B cell (primary cell): ENCODE data around the gene SLC43A3. TPM values are rescaled to one million over a fixed set of nuclear protein-coding genes. Genes with fewer than 3 reads are reported as not detected.

Experiments used
- ATAC-seq: fragments of 200-7000 bp; cut with Tn5 transposase; one replicate; pipeline ENCODE4 v1.10.0; 2021; ENCODE audit warnings: low read depth, mild to moderate bottlenecking, moderate number of reproducible peaks, moderate library complexity
- CTCF ChIA-PET: fragments of 350-600 bp; sonication (Branson Sonifier 250); formaldehyde crosslinking; loops from one replicate; lab custom pipeline; 2021; ENCODE audit warnings: antibody characterized with exemption, inconsistent platforms; lab: Charles Lee
- POLR2A ChIA-PET: fragments of 350-600 bp; sonication (Branson Sonifier 250); formaldehyde crosslinking; loops from one replicate; lab custom pipeline; 2021; ENCODE audit warnings: antibody characterized with exemption; lab: Charles Lee
- DNase-seq: peaks from one replicate; pipeline ENCODE4 v3.0.0; 2013
- H2AFZ ChIP-seq: 2 replicates; pipeline ENCODE4 v1.6.1; 2012; ENCODE audit warnings: mild to moderate bottlenecking, low read depth, low read length; ENCODE audit not compliant: insufficient read depth, poor library complexity, severe bottlenecking
- H3K27ac ChIP-seq, 2 donors: 1 replicate in 1 of 2; 2 replicates in 1 of 2; pipeline ENCODE4 v1.5.1; 2012 to 2013; ENCODE audit warnings: low read length in 2 of 2, mild to moderate bottlenecking in 2 of 2, moderate library complexity in 1 of 2
- H3K27me3 ChIP-seq, 4 experiments: fragments of 200-600 bp in 1 of 4; sonication (generic) in 1 of 4; replicated peaks in 1 of 4; 1 replicate in 2 of 4; 2 replicates in 2 of 4; pipeline versions ENCODE4 v1.6.1 to v1.7.0; 2013 to 2016; ENCODE audit warnings: low read length in 3 of 4, mild to moderate bottlenecking in 2 of 4, mixed read lengths in 1 of 4, moderate library complexity in 1 of 4; ENCODE audit not compliant: insufficient read depth in 4 of 4, control insufficient read depth in 3 of 4; ENCODE audit errors: control extremely low read depth in 1 of 4
- H3K36me3 ChIP-seq, 2 experiments: replicated peaks in 1 of 2; 1 replicate in 1 of 2; 2 replicates in 1 of 2; pipeline versions ENCODE4 v1.6.1 to v1.7.1; 2013; ENCODE audit warnings: low read length in 1 of 2; ENCODE audit not compliant: insufficient read depth in 2 of 2, control insufficient read depth in 1 of 2; ENCODE audit errors: control extremely low read depth in 1 of 2, extremely low read depth in 1 of 2
- H3K4me1 ChIP-seq, 2 donors: fragments of 200-600 bp in 1 of 2; sonication (generic) in 1 of 2; 1 replicate in 1 of 2; 2 replicates in 1 of 2; pipeline versions ENCODE4 v1.5.1 to v1.6.1; 2013 to 2017; ENCODE audit warnings: low read length in 2 of 2; ENCODE audit not compliant: control insufficient read depth in 2 of 2, insufficient read depth in 2 of 2
- H3K4me2 ChIP-seq: replicated peaks from 2 replicates; pipeline ENCODE3; 2012; ENCODE audit warnings: mild to moderate bottlenecking, low read depth, low read length; ENCODE audit not compliant: poor library complexity, severe bottlenecking
- H3K4me3 ChIP-seq, 5 experiments: fragments of 200-600 bp in 1 of 5; sonication (generic) in 1 of 5; 1 replicate in 3 of 5; 2 replicates in 2 of 5; pipeline versions ENCODE4 v1.5.1 to v1.7.0; 2011 to 2016; ENCODE audit warnings: low read length in 4 of 5, mild to moderate bottlenecking in 4 of 5, low read depth in 2 of 5, control low read depth in 1 of 5, moderate library complexity in 1 of 5; ENCODE audit not compliant: insufficient read depth in 1 of 5; ENCODE audit errors: control extremely low read depth in 1 of 5, extremely low read depth in 1 of 5
- H3K79me2 ChIP-seq: fragments of 200-600 bp; sonication (generic); one replicate; pipeline ENCODE4 v1.6.0; 2016; ENCODE audit warnings: low read length; ENCODE audit not compliant: control insufficient read depth, insufficient read depth
- H3K9ac ChIP-seq: fragments of 200-600 bp; sonication (generic); 2 replicates; pipeline ENCODE4 v1.6.1; 2017; ENCODE audit warnings: mild to moderate bottlenecking, low read length, moderate library complexity
- H3K9me3 ChIP-seq, 3 donors: one replicate each; pipeline versions ENCODE4 v1.6.1 to v1.7.1; 2013; ENCODE audit warnings: low read length in 2 of 3; ENCODE audit not compliant: control insufficient read depth in 2 of 3, insufficient read depth in 1 of 3; ENCODE audit errors: control extremely low read depth in 1 of 3
- H4K20me1 ChIP-seq: 2 replicates; pipeline ENCODE4 v1.6.0; 2012; ENCODE audit warnings: mild to moderate bottlenecking, low read length; ENCODE audit not compliant: insufficient read depth, control insufficient read depth, poor library complexity, severe bottlenecking
- H3K27ac Mint-ChIP-seq: one replicate; pipeline ENCODE4 v1.8.0; 2021; ENCODE audit warnings: mixed read lengths
- H3K27me3 Mint-ChIP-seq: one replicate; pipeline ENCODE4 v1.8.0; 2021; ENCODE audit warnings: mixed read lengths
- H3K4me1 Mint-ChIP-seq: one replicate; pipeline ENCODE4 v1.8.0; 2021; ENCODE audit warnings: mixed read lengths
- H3K4me3 Mint-ChIP-seq: one replicate; pipeline ENCODE4 v1.8.0; 2021; ENCODE audit warnings: mixed read lengths
- H3K9me3 Mint-ChIP-seq: one replicate; pipeline ENCODE4 v1.8.0; 2022; ENCODE audit warnings: mixed read lengths; ENCODE audit not compliant: insufficient read depth
- CTCF ChIP-seq: fragments of 200-600 bp; IDR thresholded peaks from one replicate; pipeline ENCODE4 v1.8.0; 2022; ENCODE audit warnings: antibody characterized with exemption, mild to moderate bottlenecking
- EZH2 ChIP-seq: IDR thresholded peaks from 2 replicates; pipeline ENCODE4 v1.6.1; 2012; ENCODE audit warnings: borderline replicate concordance, low read depth, mild to moderate bottlenecking, moderate library complexity, low read length; ENCODE audit not compliant: insufficient read depth, poor library complexity, severe bottlenecking
- WGBS: methylation state at CpG from one replicate; pipeline ENCODE4 v1.1.5; 2013; ENCODE audit warnings: missing lambda C conversion rate; ENCODE audit not compliant: insufficient coverage; 5-methylcytosine and 5-hydroxymethylcytosine counted together
- intact Hi-C: fragments of 100-400 bp; cut with micrococcal nuclease; formaldehyde crosslinking; loops from one replicate; pipeline ENCODE4 v1.10.0; 2022
- polyA plus RNA-seq: library from polyadenylated mRNA; depleted of rRNA; stranded (reverse); fragments of >200 nt; gene quantifications from 2 replicates; pipeline ENCODE4 v1.2.3, GENCODE V29; 2012
- total RNA-seq, 2 donors: library from RNA; stranded (reverse); fragments of 120-200 nt in 1 of 2; gene quantifications; 1 replicate in 1 of 2; 2 replicates in 1 of 2; pipeline versions ENCODE4 v1.2.3 to v1.2.4, GENCODE V29; 2013 to 2022

The SLC43A3 gene
- total and polyA plus RNA-seq, 2 donors (not counting 1 experiment from before 2014, with no cell fraction given): 7.6 to 20.9 TPM

GRCh38 chr11:57405271-57405860 lies 21.6 kb downstream of the SLC43A3 start:
- Histone ChIP-seq H3K79me2 (no peaks in the 10 kb centered on the region), H4K20me1 (no peaks in the 10 kb centered on the region), H3K9me3 (peaks cover 0 to 3% (median 0%) of the 10 kb centered on the region in 3 donors), H3K27me3 (no peaks in the 10 kb centered on the region), H3K27ac (no peak overlapping the region), H3K9ac (no peak overlapping the region), H3K36me3 (peaks cover 2 to 8% of the 10 kb centered on the region in 2 experiments), H3K4me2 (no peak overlapping the region), H2AFZ (no peak overlapping the region), H3K4me3 (no peak overlapping the region), H3K4me1 (no peaks in the 10 kb centered on the region)
- Mint-ChIP-seq H3K9me3 (no peaks in the 10 kb centered on the region), H3K4me1 (peaks cover 11% of the 10 kb centered on the region), H3K27ac (no peak overlapping the region), H3K4me3 (no peak overlapping the region), H3K27me3 (no peaks in the 10 kb centered on the region)
- DNase-seq: no peak
- CTCF ChIA-PET: no interaction called here
- WGBS: 88% methylated on average over 2 of the region's 4 CpGs
- POLR2A ChIA-PET: no interaction called here
- no peak for ATAC-seq
- no peak for TF ChIP-seq CTCF
- no peak for TF ChIP-seq EZH2
- intact Hi-C loops: no loop called here

- Histone ChIP-seq H4K20me1 (no peaks in the 10 kb centered on the region), H3K9me3 (peaks cover 0 to 3% (median 0%) of the 10 kb centered on the region in 3 donors), H3K4me1 (no peaks in the 10 kb centered on the region), H3K36me3 (peaks cover 2 to 8% of the 10 kb centered on the region in 2 experiments), H3K9ac (no peak overlapping the region), H2AFZ (no peak overlapping the region), H3K4me2 (no peak overlapping the region), H3K27ac (no peak overlapping the region), H3K4me3 (no peak overlapping the region), H3K79me2 (no peaks in the 10 kb centered on the region), H3K27me3 (no peaks in the 10 kb centered on the region)
- POLR2A ChIA-PET: no interaction called here
- Mint-ChIP-seq H3K27ac (no peak overlapping the region), H3K9me3 (no peaks in the 10 kb centered on the region), H3K4me3 (no peak overlapping the region), H3K4me1 (peaks cover 11% of the 10 kb centered on the region), H3K27me3 (no peaks in the 10 kb centered on the region)
- no peak for TF ChIP-seq EZH2
- TF ChIP-seq CTCF: no peak
- intact Hi-C loops: no loop called here
- CTCF ChIA-PET: no interaction called here
- ATAC-seq (no peak), DNase-seq (no peak)
- WGBS: no CpG with 5 or more reads among the region's 2 CpGs
Measured at GRCh38 chr11:57403802-57404147, 23.1 kb downstream of the SLC43A3 start.
